GM21825 (cell line): ENCODE results near the gene FBXO2.
"Not testable (repeated sequence)": the region's sequence is repeated elsewhere in the genome, so short reads cannot be mapped to it uniquely, and the experiment has no call there.

Source experiments
- ATAC-seq: cut with Tn5 transposase; IDR thresholded peaks from one replicate; pipeline ENCODE4 v1.9.1; 2021; ENCODE audit warnings: mild to moderate bottlenecking, moderate library complexity; ENCODE audit not compliant: unreplicated experiment

Gene FBXO2

DNA sequence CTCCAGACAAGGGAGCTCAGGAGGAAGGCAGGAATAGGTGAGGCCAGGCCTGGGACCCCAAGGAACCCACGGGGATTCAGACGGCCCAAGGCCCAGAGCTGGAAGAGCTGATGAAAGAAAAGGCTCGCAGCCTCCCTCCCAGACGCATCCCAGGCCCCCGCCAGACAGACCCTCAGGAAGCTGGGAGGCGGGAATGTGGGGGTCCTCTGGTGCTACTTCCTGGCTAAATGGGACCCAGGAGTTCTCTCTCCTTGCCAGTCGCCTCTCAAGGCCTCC, 430 bp downstream of the FBXO2 start:
- no peak for ATAC-seq

DNA sequence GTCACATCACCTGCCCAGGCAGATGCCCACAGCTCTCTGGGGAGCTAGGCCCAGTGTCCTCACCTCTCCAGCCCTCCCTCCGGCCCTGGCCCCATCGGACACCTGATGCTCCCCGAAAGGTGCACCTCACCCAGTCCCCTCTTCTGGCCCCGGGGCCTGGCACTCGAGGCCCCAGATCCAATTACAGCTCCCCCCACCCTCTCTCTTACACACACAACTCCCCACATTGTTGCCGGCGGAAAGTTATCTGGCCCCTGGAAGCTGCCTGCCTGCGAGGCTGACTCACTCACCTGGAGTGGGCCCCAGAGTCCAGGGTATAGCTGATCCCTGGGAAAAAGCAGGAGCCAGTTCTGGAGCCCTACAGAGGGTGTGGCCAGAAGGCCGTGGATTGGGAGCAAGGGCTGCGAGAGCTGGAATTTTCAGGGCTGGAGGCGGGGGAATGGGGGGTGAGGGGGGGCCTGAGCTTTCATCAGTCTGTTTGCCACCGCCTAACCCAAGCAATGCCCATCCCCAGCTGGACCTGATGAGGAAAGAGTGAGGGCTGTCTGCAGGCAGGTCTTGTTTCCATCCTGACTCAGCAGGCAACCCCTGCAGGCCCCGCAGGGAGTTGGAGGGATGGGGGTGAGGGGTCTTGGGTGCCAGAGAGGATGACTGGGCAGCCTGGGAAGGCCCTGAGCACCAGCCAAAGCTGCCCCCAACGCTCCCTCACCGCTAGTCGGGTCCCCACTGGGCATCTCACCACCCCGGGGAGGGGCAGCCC, 948 bp downstream of the FBXO2 start:
- ATAC-seq, result no peak

DNA sequence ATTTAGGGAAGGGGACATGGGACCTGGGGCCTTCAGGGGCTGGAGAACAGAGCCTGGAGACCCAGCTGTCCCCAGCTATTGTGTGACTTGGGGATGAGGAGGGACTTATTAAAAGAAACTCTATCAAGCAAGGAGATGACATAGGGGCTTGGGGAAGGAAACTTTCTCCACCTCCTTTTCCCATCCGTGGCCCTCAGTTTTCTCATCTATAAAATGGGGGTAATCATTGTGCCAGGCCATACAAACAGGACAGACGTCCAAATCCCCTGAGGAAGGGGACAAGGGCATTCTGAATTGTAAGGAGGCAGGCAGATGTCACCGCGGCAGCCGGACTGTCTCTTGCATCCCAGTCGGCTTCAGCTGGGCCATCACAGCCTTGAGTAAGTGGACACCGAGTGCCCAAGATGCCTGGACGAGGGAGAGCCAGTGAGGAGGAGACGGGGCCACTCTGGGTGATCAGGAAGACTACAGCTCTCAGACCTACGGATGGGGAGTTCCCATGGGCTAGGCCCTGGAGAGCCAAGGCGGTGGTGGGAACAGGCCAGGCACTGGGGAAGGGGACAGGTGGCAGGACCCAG, 1.9 kb downstream of the FBXO2 start:
- no peak for ATAC-seq

DNA sequence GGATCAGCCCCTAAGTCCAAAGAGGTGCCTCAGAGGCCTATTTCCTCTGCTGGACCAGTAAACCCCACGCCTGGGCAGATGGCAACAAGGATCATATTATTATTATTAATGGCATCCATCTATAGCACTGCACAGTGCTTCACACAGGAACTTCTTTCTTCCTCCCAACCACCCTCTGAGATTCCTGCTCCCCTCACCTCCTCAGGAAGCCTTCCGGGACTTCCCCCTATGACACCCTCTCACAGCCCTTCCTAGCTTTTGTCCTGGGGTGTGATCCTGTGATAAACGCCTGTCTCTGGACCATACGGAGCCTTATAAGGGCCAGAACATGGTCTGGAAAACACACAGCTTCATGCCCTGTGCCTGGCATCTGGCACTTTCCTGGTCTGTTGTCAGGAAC, 3.2 kb downstream of the FBXO2 start:
- no peak for ATAC-seq

DNA sequence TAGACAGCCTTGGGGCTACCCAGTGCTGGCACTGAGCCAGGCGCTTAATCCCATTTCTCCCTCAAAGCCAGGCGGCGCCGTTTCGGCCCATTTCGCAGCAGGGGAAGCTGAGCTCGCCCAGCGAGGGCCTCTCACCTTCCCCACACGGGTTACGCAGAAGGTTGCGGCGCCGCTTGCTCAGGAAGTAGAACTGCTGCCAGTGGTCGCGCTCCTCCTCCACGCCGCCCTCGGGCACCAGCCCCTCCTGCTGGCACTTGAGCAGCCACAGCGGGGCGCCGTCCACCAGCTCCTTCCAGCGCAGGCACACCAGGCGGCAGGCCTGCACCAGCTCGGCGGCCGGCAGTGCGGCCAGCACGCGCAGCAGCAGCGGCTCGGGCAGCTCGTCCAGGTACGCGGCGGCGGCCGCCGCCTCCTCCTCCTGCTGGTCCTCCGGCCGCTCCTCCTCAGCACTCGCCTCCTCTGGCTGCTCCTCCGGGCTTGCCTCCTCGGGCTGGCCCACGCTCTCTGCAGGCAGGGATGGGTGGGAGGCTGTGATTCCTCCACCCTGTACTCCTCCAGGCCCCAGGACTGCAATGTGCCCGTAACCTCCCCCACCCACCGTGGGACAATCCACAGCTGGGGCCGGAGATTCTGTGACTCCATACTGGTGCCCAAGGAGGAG, 3.8 kb downstream of the FBXO2 start:
- no peak for ATAC-seq

DNA sequence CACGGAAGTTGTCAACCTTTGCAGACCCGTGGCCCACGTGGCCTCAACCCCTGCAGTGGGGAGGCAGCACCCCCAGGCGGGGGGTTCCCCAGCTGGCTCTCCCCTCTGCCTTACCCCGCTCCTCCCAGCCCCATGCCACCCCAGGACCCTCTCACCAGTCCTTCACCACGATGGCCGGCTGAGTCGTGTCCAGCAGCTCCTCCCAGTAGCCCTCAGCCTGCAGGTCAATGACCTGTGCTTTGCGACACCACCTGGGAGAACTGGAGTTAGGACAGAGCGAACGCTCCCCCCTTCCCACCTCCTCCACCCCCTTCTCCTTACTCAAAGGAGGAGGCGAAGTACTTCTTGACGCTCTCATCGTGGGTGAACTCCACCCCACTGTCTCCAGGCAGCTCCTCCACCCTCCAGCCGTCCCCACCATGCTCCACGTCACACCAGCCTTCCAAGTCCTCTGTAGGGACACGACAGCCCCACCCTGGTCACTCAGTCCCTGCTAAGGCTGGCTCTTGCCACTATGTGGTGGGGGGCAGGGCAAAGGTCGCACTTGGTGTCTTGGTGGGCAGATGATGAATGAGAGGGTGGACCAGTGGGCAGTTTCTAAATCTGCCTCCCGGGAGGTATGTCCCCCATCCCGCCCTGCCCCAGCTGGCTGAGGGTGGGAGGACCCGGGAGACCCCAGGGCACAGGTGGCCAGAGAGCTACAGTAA, 4.5 kb downstream of the FBXO2 start:
- no peak for ATAC-seq

DNA sequence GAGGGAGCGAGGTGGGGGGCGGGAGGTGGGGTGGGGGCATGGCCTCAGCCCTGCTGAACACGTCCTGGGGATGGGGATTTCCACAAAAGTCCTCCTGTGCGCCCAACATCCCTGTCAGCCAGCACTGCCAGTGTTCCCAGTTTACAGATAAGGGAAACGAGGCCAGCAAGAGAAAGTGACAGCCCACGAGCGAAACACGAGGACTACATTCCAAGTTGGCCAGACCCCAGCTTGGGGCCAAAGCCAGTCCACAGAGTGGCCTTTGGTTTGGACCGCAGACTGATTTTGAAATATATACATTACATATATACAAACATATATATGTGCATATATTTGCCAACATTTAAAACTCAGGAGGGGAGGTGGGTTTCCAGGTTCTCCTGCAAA, 5.0 kb downstream of the FBXO2 start:
- ATAC-seq, result no peak

DNA sequence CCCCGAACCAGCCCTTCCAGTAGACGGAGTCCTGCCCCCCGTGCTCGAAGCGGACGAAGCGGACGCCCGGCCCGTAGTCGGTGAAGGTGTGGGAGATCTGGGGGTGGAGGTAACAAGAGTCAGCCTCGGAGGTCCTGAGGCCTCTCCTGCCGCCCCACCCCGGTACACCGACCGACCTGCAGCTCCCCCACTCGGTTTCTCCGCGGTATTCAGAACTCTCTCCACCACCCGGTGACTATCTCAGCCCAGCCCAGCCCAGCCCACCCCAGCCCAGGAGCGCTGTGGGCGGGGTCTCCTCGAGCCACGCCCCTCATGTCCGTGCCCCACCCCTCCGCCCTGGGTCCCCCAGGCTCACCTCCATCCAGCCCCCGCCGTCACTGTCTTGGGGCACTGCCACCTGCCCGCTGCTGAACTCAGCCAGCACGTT, 5.5 kb downstream of the FBXO2 start:
- ATAC-seq, result no peak

DNA sequence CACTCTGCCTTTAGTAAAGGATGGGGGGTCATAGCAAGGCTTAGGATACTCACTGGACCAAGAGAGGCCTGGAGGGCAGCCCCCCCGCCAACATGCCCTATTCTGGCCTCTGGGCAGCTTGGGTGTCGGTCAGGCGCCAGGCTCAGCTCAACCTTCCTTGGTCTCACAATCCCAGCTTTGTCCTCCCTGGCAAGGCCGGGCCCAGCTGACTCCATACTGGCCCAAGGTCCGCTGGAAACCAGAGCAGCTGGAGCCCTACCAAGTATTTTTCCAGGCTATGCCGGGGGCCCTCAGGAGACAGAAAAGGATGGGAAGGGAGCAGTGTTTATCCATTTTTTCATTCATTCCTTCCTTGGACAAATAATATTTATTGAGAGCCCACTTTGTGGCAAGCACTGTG, 6.2 kb downstream of the FBXO2 start:
- ATAC-seq, result no peak

DNA sequence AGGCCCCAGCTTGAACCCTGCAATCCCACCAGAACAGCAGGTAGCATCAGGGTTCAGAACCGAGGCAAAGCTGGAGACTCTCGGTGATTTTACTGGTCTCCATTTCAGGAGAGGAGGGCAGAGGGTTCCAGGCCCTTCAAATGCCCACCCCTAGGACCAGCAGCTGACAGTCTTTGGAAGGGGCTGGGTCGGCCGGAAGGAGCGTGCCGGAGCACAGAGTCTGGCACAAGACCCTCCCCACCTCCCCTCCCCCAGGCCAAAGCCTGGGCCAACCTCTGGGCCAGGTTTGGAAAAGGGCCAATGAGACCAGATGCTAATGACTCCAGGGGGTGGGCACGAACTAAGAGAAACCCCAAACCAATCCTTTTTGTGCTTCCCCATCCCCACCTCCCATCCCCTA, 6.9 kb downstream of the FBXO2 start:
- no peak for ATAC-seq

DNA sequence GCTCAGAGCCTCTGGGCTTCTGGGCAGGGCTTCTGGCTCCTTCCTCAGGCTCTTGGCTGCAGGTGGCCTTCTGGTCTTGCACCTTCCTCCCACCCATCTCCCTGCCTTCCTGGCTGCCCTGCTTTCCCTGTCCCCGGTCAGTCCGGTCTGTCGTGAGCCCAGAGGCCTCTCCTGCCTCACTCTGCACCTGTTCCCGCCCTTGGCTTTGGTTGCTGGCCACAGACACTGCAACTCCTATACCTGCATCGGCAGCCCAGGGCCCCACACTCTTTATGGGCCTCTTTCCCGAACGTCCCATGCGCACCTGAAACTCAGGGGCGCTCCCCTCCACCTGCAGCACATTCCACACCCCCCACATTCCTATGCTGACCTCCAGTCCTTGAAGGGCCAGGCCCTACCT, 7.9 kb downstream of the FBXO2 start:
- no peak for ATAC-seq

DNA sequence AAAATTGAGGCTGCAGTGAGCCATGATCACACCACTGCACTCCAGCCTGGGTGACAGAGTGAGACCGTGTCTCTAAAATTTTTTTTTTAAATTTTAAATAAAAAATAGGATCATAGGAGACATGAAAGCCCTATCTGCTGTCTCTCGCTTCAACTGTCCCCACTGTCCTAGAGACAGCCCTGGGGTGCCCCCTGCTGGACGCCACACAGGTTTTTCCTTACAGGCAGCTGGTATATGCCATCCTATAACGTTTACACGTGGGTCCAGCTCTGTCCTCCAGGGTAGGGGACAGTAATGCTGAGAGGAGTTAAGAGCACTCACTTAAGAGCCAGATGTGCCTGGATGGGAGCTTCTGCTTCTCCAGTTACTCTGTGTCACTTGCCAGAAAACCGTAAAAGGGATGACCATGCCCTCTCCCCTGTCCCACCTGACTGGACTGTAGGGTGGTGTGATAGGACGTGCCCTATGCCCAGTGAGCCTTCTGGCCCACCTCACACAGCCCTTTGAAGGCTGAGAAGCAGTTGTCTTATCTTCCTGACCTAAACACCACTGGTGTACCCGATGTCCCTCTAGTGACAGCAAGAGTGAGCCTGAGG, 8.5 kb downstream of the FBXO2 start:
- no peak for ATAC-seq

DNA sequence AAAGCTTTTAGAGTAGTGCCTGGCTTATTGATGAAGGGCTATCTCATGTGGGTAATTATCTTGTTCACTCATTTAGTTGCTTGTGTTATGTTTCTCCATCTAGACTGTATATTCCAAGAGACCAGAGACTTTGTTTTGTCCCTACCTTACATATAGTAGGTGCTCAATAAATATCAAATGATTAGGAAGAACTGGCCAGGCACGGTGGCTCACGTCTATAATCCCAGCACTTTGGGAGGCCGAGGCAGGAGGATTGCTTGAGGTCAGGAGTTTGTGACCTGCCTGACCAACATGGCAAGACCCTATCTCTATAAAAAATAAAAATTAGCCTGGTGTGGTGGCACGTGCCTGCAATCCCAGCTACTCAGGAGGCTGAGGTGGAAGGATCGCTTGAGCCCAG, 9.0 kb downstream of the FBXO2 start:
- ATAC-seq, result no peak

DNA sequence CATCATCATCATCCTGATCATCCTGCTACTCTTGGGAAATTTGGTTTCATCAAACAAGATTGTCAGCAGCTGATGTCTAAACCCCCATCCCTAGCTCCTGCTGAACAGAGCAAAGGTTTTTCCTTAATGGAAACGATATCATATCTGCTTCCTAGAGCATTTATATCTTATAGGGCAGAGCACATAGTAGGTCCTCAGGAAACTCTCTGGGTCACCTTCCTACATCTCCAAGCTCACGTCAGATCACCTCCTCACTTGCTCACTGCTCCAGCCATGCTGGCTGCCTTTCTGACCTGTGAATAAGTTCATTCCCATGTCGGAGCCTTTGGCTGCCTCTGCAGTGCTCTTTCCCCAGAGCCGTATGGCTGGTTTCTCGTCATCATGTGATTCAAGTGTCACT, 10.4 kb downstream of the FBXO2 start:
- ATAC-seq, result no peak

DNA sequence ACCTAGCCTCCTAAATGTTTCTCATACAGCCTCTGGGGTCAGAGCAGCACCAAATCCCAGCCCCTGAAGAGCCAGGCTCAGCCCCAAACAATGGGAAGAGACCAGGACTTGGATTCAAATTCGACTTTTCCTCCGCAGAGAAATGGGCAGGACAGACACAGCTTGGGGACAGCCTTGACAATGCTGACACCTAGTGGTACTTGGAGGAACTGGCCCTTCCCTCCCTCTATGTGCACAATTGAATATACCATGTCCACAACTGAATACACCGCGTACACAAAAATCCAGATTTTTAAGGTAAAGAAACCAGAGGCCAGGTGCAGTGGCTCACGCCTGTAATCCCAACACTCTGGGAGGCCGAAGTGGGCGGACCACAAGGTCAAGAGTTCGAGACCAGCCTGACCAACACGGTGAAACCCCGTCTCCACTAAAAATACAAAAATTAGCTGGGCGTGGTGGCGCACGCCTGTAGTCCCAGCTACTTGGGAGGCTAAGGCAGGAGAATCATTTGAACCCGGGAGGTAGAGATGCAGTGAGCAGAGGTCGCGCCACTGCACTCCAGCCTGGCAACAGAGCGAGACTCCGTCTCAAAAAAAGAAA, 11.7 kb downstream of the FBXO2 start:
- ATAC-seq, result not testable (repeated sequence)

DNA sequence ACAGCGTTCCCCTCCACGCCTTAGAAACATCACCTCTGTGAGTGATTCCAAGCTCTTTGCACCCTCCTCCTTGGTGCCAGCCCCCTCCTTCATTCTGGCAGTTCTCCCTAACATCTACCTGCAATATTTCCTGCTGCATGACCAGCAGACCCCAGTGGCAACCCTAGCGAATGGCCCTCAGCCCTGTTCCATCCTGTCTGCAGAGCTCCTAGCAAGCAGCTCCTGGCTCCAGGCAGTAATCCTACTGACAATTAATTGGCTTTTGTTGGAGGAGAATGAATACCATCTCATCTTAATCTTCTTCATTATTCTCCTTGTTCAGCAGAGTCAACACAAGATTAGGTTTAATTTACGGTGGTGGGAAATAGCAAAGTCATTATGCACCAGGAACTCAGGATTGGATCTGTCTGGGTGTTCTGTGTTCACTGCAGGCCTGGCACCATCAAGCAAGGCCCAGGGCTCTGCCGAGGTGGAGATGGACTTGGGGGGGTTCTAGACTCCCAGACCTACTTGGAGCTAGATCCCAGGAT, 12.4 kb downstream of the FBXO2 start:
- ATAC-seq, result no peak

DNA sequence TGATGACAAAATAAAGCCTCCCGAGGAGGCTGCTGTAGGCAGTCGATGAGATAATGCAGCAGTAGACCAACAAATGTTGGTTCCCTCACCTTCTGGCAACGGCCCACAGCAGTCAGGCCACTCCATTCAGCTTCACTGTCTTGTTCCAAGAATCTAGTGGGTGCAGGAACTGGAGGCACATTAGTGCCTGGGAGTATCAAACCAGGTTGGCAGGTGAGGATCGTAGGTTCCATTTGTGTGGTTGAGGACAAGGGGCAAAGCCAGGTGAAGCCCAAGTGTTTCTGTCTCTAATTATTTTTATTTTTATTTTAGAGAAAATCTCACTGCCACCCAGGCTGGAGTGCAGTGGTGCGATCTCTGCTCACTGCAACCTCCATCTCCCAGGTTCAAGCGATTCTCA, 13.3 kb downstream of the FBXO2 start:
- no peak for ATAC-seq

DNA sequence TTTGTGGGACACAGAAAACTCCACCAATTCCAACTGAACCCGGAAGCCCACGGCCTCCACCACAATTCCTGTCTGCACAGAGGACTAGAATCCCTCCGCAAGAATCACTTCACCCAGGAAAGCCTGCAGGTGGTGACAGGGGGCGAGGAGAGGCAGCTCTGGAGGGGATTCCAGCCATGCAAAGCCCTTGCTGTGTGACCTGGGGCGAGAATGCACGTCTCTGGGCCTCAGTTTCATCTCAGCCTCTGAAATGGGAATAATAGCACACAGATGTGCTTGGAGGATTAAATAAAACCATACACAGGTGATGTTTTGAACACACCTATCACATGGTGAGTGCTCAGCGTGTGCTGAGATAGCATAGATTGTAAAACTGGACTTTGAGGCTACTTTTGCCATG, 14.1 kb downstream of the FBXO2 start:
- ATAC-seq, result no peak

DNA sequence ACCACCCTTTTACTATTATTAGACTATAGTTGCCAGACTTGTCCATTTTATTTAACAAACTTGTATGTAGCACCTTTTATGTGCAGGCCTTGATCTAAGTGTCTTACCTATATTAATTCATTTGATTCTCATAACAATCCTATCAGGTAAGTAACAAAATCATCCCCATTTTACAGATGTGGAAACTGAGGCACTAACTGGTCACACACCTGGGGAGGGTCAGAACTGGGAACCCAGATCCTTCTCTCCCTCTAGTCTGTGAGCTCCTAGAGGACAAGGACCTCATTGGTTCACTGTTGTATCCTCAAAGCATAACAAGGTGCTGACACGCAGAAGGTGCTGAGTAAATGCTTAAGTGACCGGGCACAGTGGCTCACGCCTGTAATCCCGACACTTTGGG, 14.9 kb downstream of the FBXO2 start:
- ATAC-seq, result no peak

DNA sequence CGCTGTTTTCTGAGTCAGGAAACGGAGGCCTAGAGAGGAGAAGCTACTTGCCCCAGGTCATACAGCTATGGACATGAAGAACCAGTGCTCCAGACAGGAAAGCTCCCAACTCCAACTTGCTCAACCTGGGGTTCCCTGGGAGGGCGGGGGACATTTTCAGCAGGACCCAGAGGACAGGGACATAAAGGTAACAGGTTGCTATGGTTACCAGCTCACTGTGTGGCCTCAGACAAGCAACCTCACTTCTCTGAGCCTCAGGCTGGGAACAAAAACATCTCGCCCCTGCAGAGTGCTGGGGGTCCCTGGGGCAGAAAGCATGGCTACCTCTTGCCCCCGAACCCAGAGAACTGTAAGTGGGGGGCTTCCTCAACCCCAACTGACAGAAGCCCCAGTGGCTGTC, 16.1 kb downstream of the FBXO2 start:
- ATAC-seq, result no peak
